Measurements from ENCODE around the gene CMIP.
"Not testable (repeated sequence)": the region's sequence is repeated elsewhere in the genome, so short reads cannot be mapped to it uniquely, and the experiment has no call there.

Gene CMIP

DNA sequence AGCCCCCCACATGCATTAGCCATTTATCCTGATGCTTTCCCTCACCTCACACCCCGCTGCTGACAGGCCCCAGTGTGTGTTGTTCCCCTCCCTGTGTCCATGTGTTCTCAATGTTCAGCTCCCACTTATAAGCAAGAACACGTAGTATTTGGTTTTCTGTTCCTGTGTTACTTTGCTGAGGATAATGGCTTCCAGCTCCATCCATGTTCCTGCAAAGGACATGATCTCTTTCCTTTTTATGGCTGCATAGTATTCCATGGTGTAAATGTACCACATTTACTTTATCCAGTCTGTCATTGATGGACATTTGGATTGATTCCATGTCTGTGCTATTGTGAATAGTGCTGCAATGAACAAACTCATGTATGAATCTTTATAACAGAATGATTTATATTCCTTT, 39.6 kb upstream of the CMIP start:
- not testable (repeated sequence) for H3K4me3 ChIP-seq (ENCODE audit: insufficient read depth, low read depth, low read length, poor library complexity, severe bottlenecking); H3K9me3 ChIP-seq (ENCODE audit: control insufficient read depth, low read length); H3K27ac ChIP-seq (ENCODE audit: insufficient read depth, low read length, poor library complexity, severe bottlenecking); H3K36me3 ChIP-seq (ENCODE audit: control insufficient read depth, insufficient read depth, low read length); DNase-seq; H3K27me3 ChIP-seq (replicated peaks; ENCODE audit: control insufficient read depth, insufficient read depth, low read length, poor library complexity, severe bottlenecking); H3K4me1 ChIP-seq (ENCODE audit: control insufficient read depth, insufficient read depth, low read length, poor library complexity, severe bottlenecking)

- H3K36me3 ChIP-seq (ENCODE audit: control insufficient read depth, insufficient read depth, low read length): no peaks in the 10 kb centered on the region
Observed at GRCh38 chr16:81405702-81406113, 38.9 kb upstream of the CMIP start.

DNA sequence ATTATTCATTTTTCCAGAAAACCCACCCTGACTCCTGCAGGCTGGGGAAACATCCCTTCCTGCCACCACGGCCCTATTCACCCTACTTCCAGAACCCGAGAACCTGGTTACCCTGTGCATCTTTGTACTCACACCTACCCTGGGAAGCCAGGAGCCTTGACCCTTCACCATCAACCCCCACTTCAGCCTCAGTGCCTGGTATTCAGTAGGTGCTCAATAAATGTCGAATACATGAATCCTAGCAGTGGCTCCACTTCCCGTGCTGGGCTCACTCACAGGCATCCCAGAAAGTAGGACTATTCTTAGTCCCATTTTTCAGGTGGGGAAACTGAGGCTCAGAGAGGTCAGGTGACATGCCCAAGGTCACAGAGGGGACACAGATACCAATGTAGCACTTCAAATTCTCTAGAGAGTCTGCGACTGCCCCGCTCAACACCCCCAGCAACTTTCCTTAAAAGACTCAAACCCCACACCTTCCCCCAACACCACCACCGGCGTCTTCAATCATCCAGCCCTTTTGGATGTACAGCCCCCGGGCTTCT, 36.1 kb upstream of the CMIP start:
- Histone ChIP-seq H3K27ac (ENCODE audit: insufficient read depth, low read length, poor library complexity, severe bottlenecking) (no peak overlapping the region), H3K4me3 (ENCODE audit: insufficient read depth, low read depth, low read length, poor library complexity, severe bottlenecking) (no peak overlapping the region), H3K4me1 (ENCODE audit: control insufficient read depth, insufficient read depth, low read length, poor library complexity, severe bottlenecking) (no peaks in the 10 kb centered on the region), H3K9me3 (ENCODE audit: control insufficient read depth, low read length) (no peaks in the 10 kb centered on the region), H3K36me3 (ENCODE audit: control insufficient read depth, insufficient read depth, low read length) (no peaks in the 10 kb centered on the region), H3K27me3 (replicated peaks; ENCODE audit: control insufficient read depth, insufficient read depth, low read length, poor library complexity, severe bottlenecking) (no peaks in the 10 kb centered on the region)
- DNase-seq: no peak

More at GRCh38 chr16:81405702-81406113, 38.9 kb upstream of the CMIP start:
- Histone ChIP-seq H3K9me3 (ENCODE audit: control insufficient read depth, low read length) (no peaks in the 10 kb centered on the region), H3K27me3 (replicated peaks; ENCODE audit: control insufficient read depth, insufficient read depth, low read length, poor library complexity, severe bottlenecking) (no peaks in the 10 kb centered on the region), H3K4me3 (ENCODE audit: insufficient read depth, low read depth, low read length, poor library complexity, severe bottlenecking) (no peak overlapping the region), H3K27ac (ENCODE audit: insufficient read depth, low read length, poor library complexity, severe bottlenecking) (no peak overlapping the region), H3K4me1 (ENCODE audit: control insufficient read depth, insufficient read depth, low read length, poor library complexity, severe bottlenecking) (no peaks in the 10 kb centered on the region)
- DNase-seq: no peak

GRCh38 chr16:81409016-81409556, 35.5 kb upstream of the CMIP start:
- H3K9me3 ChIP-seq (ENCODE audit: control insufficient read depth, low read length): no peaks in the 10 kb centered on the region
- H3K4me3 ChIP-seq (ENCODE audit: insufficient read depth, low read depth, low read length, poor library complexity, severe bottlenecking): no peak overlapping the region
- H3K36me3 ChIP-seq (ENCODE audit: control insufficient read depth, insufficient read depth, low read length): no peaks in the 10 kb centered on the region
- no peak overlapping the region for H3K27ac ChIP-seq (ENCODE audit: insufficient read depth, low read length, poor library complexity, severe bottlenecking)
- no peaks in the 10 kb centered on the region for H3K4me1 ChIP-seq (ENCODE audit: control insufficient read depth, insufficient read depth, low read length, poor library complexity, severe bottlenecking)
- no peaks in the 10 kb centered on the region for H3K27me3 ChIP-seq (replicated peaks; ENCODE audit: control insufficient read depth, insufficient read depth, low read length, poor library complexity, severe bottlenecking)
- DNase-seq: no peak

- no peak overlapping the region for H3K4me3 ChIP-seq (ENCODE audit: insufficient read depth, low read depth, low read length, poor library complexity, severe bottlenecking)
- no peaks in the 10 kb centered on the region for H3K36me3 ChIP-seq (ENCODE audit: control insufficient read depth, insufficient read depth, low read length)
- H3K27ac ChIP-seq (ENCODE audit: insufficient read depth, low read length, poor library complexity, severe bottlenecking): no peak overlapping the region
- DNase-seq: no peak
- H3K4me1 ChIP-seq (ENCODE audit: control insufficient read depth, insufficient read depth, low read length, poor library complexity, severe bottlenecking): no peaks in the 10 kb centered on the region
- no peaks in the 10 kb centered on the region for H3K27me3 ChIP-seq (replicated peaks; ENCODE audit: control insufficient read depth, insufficient read depth, low read length, poor library complexity, severe bottlenecking)
- no peaks in the 10 kb centered on the region for H3K9me3 ChIP-seq (ENCODE audit: control insufficient read depth, low read length)
Observed at GRCh38 chr16:81410643-81411293, 33.8 kb upstream of the CMIP start.

- H3K36me3 ChIP-seq (ENCODE audit: control insufficient read depth, insufficient read depth, low read length): no peaks in the 10 kb centered on the region
- H3K4me3 ChIP-seq (ENCODE audit: insufficient read depth, low read depth, low read length, poor library complexity, severe bottlenecking): no peak overlapping the region
- no peak for DNase-seq
- H3K27me3 ChIP-seq (replicated peaks; ENCODE audit: control insufficient read depth, insufficient read depth, low read length, poor library complexity, severe bottlenecking): no peaks in the 10 kb centered on the region
- no peak overlapping the region for H3K27ac ChIP-seq (ENCODE audit: insufficient read depth, low read length, poor library complexity, severe bottlenecking)
- H3K9me3 ChIP-seq (ENCODE audit: control insufficient read depth, low read length): no peaks in the 10 kb centered on the region
- no peaks in the 10 kb centered on the region for H3K4me1 ChIP-seq (ENCODE audit: control insufficient read depth, insufficient read depth, low read length, poor library complexity, severe bottlenecking)
Observed at GRCh38 chr16:81413245-81413990, 31.2 kb upstream of the CMIP start.

DNA sequence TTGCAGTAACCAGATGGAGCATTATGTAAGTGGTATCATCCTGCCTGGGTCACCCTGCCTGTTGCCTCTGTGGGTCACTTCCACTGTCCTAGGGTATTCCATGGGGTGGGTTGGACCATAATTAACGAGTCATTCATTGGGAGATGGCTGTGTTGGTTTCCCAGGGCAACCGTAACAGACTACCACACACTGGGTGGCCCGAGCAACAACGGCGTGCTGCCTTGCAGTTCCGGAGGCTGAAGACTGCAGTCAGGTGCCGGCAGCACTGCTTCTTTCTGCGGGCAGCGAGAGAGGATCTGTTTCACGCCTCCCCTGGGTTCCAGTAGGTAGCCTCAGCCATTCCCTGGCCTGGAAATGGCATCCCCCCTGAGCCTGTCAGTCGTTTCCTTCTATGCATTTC, 28.9 kb upstream of the CMIP start:
- H3K4me3 ChIP-seq (ENCODE audit: insufficient read depth, low read depth, low read length, poor library complexity, severe bottlenecking): no peak overlapping the region
- no peak for DNase-seq

GRCh38 chr16:81416749-81417148, 27.9 kb upstream of the CMIP start:
- Histone ChIP-seq H3K4me3 (ENCODE audit: insufficient read depth, low read depth, low read length, poor library complexity, severe bottlenecking) (no peak overlapping the region), H3K27ac (ENCODE audit: insufficient read depth, low read length, poor library complexity, severe bottlenecking) (no peak overlapping the region), H3K4me1 (ENCODE audit: control insufficient read depth, insufficient read depth, low read length, poor library complexity, severe bottlenecking) (no peaks in the 10 kb centered on the region), H3K27me3 (replicated peaks; ENCODE audit: control insufficient read depth, insufficient read depth, low read length, poor library complexity, severe bottlenecking) (no peaks in the 10 kb centered on the region), H3K9me3 (ENCODE audit: control insufficient read depth, low read length) (no peaks in the 10 kb centered on the region), H3K36me3 (ENCODE audit: control insufficient read depth, insufficient read depth, low read length) (no peaks in the 10 kb centered on the region)
- DNase-seq: no peak

More for the DNA sequence above, 28.9 kb upstream of the CMIP start:
- H3K9me3 ChIP-seq (ENCODE audit: control insufficient read depth, low read length): no peaks in the 10 kb centered on the region
- no peak overlapping the region for H3K27ac ChIP-seq (ENCODE audit: insufficient read depth, low read length, poor library complexity, severe bottlenecking)
- H3K27me3 ChIP-seq (replicated peaks; ENCODE audit: control insufficient read depth, insufficient read depth, low read length, poor library complexity, severe bottlenecking): no peaks in the 10 kb centered on the region
- no peaks in the 10 kb centered on the region for H3K4me1 ChIP-seq (ENCODE audit: control insufficient read depth, insufficient read depth, low read length, poor library complexity, severe bottlenecking)
- H3K36me3 ChIP-seq (ENCODE audit: control insufficient read depth, insufficient read depth, low read length): no peaks in the 10 kb centered on the region

- DNase-seq: no peak
- Histone ChIP-seq H3K36me3 (ENCODE audit: control insufficient read depth, insufficient read depth, low read length) (no peaks in the 10 kb centered on the region), H3K27me3 (replicated peaks; ENCODE audit: control insufficient read depth, insufficient read depth, low read length, poor library complexity, severe bottlenecking) (no peaks in the 10 kb centered on the region), H3K4me1 (ENCODE audit: control insufficient read depth, insufficient read depth, low read length, poor library complexity, severe bottlenecking) (no peaks in the 10 kb centered on the region), H3K9me3 (ENCODE audit: control insufficient read depth, low read length) (no peaks in the 10 kb centered on the region), H3K27ac (ENCODE audit: insufficient read depth, low read length, poor library complexity, severe bottlenecking) (no peak overlapping the region), H3K4me3 (ENCODE audit: insufficient read depth, low read depth, low read length, poor library complexity, severe bottlenecking) (no peak overlapping the region)
Observed at GRCh38 chr16:81417210-81417609, 27.4 kb upstream of the CMIP start.

DNA sequence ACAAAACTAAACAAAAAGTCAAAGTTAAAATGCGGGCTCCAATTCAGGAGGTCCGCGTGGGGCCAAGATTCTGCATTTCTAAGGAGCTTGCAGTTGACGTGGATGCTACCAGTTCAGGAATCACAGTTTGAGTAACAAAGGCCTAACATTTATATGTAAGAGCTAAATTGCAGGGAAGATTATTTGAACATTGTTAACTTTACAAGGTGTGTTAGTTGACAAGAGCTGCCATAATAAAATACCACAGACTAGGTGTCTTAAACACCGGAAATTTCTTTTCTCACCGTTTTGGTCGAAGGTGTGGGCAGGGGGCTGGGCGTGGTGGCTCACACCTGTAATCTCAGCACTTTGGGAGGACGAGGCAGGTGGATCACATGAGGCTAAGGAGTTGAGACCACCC, 24.8 kb upstream of the CMIP start:
- no peaks in the 10 kb centered on the region for H3K27me3 ChIP-seq (replicated peaks; ENCODE audit: control insufficient read depth, insufficient read depth, low read length, poor library complexity, severe bottlenecking)
- no peaks in the 10 kb centered on the region for H3K9me3 ChIP-seq (ENCODE audit: control insufficient read depth, low read length)
- no peak overlapping the region for H3K27ac ChIP-seq (ENCODE audit: insufficient read depth, low read length, poor library complexity, severe bottlenecking)
- H3K4me1 ChIP-seq (ENCODE audit: control insufficient read depth, insufficient read depth, low read length, poor library complexity, severe bottlenecking): peaks cover 2% of the 10 kb centered on the region
- H3K4me3 ChIP-seq (ENCODE audit: insufficient read depth, low read depth, low read length, poor library complexity, severe bottlenecking): no peak overlapping the region
- no peak for DNase-seq
- H3K36me3 ChIP-seq (ENCODE audit: control insufficient read depth, insufficient read depth, low read length): no peaks in the 10 kb centered on the region

Measured in effector memory CD4-positive, alpha-beta T cell (primary cell).